ENCODE data around the gene MYOZ2.
"Not testable (repeated sequence)": the region's sequence is repeated elsewhere in the genome, so short reads cannot be mapped to it uniquely, and the experiment has no call there.

MYOZ2 gene

DNA sequence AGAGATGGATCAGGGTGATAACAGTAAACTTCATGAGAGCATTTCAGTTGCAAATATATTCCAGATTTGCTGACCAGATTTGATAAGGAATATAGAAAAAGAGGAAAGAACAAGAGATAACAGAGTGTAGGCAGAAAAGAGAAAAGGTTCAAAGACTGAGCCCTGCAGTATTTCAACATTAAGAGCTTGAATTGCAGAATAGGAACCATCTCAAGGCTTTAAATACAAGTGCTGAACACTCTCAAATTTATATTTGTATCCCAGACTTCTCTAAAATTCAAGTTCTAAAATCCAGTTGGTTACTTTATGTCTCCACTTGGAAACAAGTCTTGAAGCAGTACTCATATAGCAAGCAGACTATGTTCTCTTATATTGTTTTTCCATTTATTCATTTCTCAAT lies 9.7 kb upstream of the MYOZ2 start:
- in situ Hi-C loops (cut with MboI; ENCODE audit: low sequenced_read_pairs), result no loop called here

- in situ Hi-C loops (cut with MboI; ENCODE audit: low sequenced_read_pairs), result no loop called here
Measured at GRCh38 chr4:119128148-119128547, 7.5 kb upstream of the MYOZ2 start.

GRCh38 chr4:119130365-119131065 lies 5.1 kb upstream of the MYOZ2 start:
- in situ Hi-C loops (cut with MboI; ENCODE audit: low sequenced_read_pairs), result no loop called here

DNA sequence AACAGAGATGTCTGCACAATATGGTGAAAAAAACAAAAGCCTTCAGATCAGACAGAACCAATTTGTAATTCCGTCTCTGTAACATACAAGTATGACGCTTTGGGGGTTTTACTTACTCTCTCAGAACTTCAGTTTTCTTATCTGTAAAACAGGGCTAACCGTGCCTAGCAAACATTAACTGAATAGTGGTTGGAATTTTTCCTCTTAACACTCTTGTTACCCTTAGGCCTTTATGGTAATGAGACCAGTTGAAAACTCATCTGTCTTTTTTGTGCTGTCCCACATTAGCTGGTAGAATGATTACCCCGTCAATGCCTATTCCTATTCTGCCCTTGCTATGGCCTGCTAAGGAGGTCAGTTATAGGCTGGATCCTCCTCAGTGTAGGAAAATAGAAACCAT lies 4.5 kb upstream of the MYOZ2 start:
- in situ Hi-C loops (cut with MboI; ENCODE audit: low sequenced_read_pairs), result no loop called here

GRCh38 chr4:119132306-119132705 lies 3.3 kb upstream of the MYOZ2 start:
- in situ Hi-C loops (cut with MboI; ENCODE audit: low sequenced_read_pairs), result no loop called here

DNA sequence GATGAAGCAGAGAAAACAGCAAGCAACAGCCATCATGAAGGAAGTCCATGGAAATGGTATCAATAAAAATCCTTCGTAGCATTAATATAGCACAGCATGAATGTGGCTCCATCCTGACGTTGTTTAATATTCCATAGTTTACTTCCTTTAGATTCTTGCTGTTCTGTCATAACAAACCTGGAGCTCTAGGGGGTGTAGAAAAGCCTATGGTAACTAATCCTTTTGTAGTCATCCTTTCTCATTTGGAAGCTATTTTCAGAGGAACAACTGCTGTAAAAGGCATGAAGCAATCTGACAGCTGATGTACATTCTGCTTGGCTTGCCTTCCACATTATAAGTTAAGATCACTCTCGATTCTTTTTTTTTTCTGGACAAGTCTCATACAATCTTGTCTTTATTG lies 914 bp downstream of the MYOZ2 start:
- in situ Hi-C loops (cut with MboI; ENCODE audit: low sequenced_read_pairs), result no loop called here

GRCh38 chr4:119138046-119138445 lies 2.4 kb downstream of the MYOZ2 start:
- in situ Hi-C loops (cut with MboI; ENCODE audit: low sequenced_read_pairs), result no loop called here

DNA sequence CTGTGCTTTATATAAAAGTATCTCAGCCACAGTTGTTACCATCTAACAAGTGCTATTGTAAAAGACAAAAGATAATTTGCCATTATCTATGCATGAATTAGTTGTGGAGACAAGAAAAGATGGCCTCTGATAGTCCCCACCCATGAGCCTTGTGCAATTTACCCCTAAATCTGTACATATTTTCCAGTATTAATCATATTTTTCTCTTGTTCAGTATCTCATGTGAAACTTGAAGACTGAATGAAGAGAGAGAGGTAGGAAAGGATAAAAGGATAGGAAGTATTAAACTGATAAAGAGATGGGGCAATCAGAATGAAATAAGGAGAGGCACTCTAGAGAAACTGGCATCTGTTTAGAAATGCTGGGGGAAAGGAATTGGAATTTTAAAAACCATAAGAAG lies 3.7 kb downstream of the MYOZ2 start:
- in situ Hi-C loops (cut with MboI; ENCODE audit: low sequenced_read_pairs), result no loop called here

- in situ Hi-C loops (cut with MboI; ENCODE audit: low sequenced_read_pairs), result no loop called here
Measured at GRCh38 chr4:119139822-119140252, 4.2 kb downstream of the MYOZ2 start.

DNA sequence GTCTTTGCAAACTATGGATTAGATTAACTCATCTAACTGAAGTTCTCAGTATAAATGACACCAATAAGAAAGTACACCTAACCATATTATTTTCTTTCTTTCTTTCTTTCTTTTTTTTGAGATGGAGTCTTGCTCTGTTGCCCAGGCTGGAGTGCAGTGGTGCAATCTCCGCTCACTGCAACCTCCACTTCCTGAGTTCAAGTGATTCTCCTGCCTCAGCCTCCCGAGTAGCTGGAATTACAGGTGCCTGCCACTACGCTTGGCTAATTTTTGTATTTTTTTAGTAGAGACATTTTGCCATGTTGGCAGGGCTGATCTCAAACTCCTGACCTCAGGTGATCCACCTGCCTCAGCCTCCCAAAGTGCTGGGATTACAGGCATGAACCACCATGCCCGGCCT lies 5.7 kb downstream of the MYOZ2 start:
- in situ Hi-C loops (cut with MboI; ENCODE audit: low sequenced_read_pairs), result not testable (repeated sequence)

DNA sequence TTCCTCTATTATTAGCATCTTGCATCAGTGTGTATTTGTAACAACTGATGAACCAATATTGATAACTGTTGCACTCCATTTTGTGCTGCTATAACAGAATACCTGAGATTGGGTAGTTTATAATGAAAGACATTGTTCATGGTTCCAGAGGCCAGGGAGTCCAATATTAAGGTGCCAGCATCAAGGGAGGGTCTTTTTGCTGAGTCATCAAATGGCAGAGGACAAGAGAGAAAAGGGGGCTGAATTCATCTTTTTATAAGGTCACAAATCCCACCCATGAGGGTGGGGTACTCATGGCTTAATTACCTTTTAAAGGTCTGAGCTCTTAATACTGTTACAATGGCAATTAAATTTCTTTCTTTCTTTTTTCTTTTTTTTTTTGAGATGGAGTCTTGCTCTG lies 7.2 kb downstream of the MYOZ2 start:
- in situ Hi-C loops (cut with MboI; ENCODE audit: low sequenced_read_pairs), result no loop called here

GRCh38 chr4:119143341-119143740 lies 7.7 kb downstream of the MYOZ2 start:
- in situ Hi-C loops (cut with MboI; ENCODE audit: low sequenced_read_pairs), result not testable (repeated sequence)

- in situ Hi-C loops (cut with MboI; ENCODE audit: low sequenced_read_pairs), result no loop called here
Measured at GRCh38 chr4:119149110-119149509, 13.5 kb downstream of the MYOZ2 start.

DNA sequence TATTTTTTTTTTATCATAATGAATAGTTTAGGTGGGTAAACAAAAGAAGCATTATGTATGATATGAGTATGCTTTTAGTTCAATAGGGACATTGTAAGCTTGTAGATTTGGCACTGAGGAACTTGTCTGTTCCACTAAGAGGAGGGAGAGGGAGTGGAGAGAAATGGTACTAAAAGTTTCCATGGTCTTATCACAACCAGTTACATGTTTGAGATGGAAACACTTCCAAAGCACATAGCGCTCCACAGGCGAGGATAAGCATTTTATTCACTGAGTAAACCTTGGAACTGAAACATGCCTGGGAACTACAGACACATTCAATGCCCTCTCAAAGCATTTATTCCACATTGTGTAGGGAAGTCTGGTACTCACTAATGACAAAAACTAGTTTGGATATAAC lies 15.5 kb downstream of the MYOZ2 start:
- in situ Hi-C loops (cut with MboI; ENCODE audit: low sequenced_read_pairs), result no loop called here

- in situ Hi-C loops (cut with MboI; ENCODE audit: low sequenced_read_pairs), result no loop called here
Measured at GRCh38 chr4:119152741-119153140, 17.1 kb downstream of the MYOZ2 start.

DNA sequence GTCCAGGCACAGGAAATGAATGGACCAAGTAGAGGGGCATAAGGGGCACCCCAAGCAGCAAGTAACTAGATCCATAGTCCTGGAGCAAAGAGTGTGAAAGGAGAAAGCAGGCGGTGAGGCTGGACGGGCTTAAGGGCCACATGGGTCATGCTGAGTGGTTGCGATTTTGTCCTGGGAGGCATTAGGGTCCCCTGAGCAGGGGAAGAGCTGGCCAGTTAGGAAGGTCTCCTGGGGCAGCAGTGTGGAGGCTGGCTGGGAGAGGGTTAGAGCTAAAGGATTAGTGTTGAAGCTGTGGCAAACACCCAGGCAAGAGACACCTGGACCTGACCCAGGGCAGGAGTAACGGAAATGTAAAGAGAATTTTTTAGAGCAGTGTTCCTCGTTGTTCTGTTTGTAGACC lies 26.5 kb downstream of the MYOZ2 start:
- in situ Hi-C loops (cut with MboI; ENCODE audit: low sequenced_read_pairs), result no loop called here

DNA sequence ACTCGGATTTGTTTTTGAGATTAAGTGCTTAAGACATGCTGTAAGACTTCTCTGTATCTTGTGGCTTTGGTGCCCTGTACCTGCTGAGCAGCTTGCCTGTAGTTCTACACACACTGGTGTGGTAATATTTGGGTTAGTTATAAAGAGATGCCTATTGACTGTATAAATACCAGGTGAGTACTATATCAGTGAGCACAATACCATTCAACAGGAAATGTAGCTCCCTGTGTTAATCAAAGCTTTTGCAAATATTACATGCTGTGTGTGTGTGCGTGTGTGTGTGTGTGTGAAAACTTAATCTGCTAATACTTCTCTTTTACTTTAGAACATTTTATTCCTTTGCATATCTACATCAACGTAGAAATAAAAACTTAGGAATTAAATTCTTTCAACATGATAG lies 30.1 kb downstream of the MYOZ2 start:
- in situ Hi-C loops (cut with MboI; ENCODE audit: low sequenced_read_pairs), result no loop called here

DNA sequence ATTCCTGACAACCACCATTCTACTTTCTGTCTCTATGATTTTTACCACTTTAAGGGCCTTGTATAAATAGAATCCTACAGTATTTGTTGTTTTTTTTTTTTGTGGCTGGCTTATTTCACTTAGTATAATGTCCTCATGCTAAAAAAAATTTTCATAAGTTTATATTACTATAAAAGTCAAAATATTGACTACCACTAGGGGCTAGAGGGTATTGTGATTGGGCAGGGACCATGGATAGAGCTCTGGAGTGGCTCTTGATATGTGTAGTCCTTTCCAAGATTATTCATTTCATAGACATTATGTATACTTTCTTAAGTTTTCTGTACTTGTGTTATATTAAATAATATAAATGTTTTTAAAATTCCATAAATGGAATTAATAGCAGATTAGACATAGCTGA lies 34.6 kb downstream of the MYOZ2 start:
- in situ Hi-C loops (cut with MboI; ENCODE audit: low sequenced_read_pairs), result no loop called here

DNA sequence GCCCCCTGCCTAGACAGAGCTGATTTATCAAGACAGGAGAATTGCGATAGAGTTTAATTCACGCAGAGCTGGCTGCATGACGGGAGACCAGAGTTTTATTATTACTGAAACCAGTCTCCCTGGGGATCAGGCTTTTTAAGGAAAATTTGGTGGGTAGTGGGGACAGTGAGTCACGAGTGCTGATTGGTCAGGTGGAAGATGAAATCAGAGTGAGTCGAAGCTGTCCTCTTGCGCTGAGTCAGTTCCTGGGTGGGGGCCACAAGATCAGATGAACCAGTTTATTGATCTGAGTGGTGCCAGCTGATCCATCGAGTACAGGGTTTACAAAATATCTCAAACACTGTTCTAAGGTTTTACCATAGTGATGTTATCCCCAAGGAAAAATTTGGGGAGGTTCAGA lies 36.6 kb downstream of the MYOZ2 start:
- in situ Hi-C loops (cut with MboI; ENCODE audit: low sequenced_read_pairs), result no loop called here

- in situ Hi-C loops (cut with MboI; ENCODE audit: low sequenced_read_pairs), result not testable (repeated sequence)
Measured at GRCh38 chr4:119173729-119174361, 38.2 kb downstream of the MYOZ2 start.

- in situ Hi-C loops (cut with MboI; ENCODE audit: low sequenced_read_pairs), result no loop called here
Measured at GRCh38 chr4:119179011-119179410, 43.4 kb downstream of the MYOZ2 start.

- in situ Hi-C loops (cut with MboI; ENCODE audit: low sequenced_read_pairs), result no loop called here
Measured at GRCh38 chr4:119184128-119184527, 48.5 kb downstream of the MYOZ2 start.

DNA sequence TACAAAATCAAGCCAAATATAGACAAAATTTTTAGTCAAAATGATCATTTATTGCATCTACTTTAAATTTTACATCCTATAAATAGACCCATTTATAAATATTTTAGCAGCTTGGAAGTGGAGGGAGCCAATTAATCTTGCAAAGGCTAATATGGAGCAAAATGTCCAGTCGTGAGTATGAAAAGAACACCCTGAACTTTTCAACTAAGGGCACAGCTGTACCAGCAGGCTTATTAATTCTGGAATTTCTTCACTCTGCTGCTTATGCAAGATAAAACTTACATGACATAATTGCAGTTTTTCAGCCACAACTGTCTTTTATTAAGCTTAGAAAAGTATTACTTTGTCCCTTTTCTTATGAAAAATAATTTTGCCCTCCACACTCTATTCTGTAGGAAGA lies 54.0 kb downstream of the MYOZ2 start:
- in situ Hi-C loops (cut with MboI; ENCODE audit: low sequenced_read_pairs), result no loop called here
